ENCODE data around the gene NTF3. TPM values are rescaled to one million over a fixed set of nuclear protein-coding genes. Genes with fewer than 3 reads are reported as not detected.

Gene NTF3
- polyA plus RNA-seq, 4 donors: 3.6 to 5.5 (median 4.8) TPM

- DNase-seq (ENCODE audit: low read depth in 4 of 4, low spot score in 3 of 4): no peak
Measured at GRCh38 chr12:5430641-5431603, 986 bp upstream of the NTF3 start.

DNA sequence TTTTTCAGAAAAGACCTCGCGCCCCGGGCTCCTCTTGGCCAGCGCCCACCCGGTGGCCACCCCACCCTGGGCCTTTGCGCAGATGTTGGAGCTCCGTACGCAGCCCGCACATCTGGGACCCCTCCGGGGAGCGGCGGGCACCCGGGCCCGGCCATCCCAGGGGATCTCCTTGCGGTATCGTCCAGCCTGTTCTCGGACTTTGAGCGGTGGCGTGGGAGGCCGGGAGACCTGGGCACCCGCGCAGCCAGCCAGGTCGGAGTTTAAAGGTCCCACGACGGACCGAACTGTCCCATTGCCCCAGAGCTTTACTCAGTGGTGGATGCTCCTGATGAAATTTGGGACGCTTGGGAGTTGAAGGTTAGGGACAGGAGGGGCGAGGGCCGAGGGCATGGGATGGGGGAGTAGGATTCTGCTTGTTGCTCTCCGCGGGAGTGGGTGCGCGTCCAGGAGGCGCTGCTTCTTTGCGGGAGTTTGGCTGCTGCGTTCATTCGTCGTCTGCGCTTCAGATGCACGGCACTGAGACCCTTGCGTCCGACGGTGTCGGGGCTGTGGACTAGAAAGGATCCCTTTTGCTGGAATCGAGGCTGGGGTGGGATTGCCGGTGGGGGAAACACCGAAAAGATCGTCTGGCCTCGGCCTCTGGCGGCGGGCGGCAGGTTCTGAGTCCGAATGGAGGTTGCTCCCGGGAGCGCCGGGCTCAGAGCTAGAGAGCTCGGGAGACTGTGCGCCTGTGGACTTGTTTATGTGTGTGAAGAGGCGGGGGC lies 1.4 kb downstream of the NTF3 start:
- no peak for DNase-seq (ENCODE audit: low read depth in 4 of 4, low spot score in 3 of 4)

DNA sequence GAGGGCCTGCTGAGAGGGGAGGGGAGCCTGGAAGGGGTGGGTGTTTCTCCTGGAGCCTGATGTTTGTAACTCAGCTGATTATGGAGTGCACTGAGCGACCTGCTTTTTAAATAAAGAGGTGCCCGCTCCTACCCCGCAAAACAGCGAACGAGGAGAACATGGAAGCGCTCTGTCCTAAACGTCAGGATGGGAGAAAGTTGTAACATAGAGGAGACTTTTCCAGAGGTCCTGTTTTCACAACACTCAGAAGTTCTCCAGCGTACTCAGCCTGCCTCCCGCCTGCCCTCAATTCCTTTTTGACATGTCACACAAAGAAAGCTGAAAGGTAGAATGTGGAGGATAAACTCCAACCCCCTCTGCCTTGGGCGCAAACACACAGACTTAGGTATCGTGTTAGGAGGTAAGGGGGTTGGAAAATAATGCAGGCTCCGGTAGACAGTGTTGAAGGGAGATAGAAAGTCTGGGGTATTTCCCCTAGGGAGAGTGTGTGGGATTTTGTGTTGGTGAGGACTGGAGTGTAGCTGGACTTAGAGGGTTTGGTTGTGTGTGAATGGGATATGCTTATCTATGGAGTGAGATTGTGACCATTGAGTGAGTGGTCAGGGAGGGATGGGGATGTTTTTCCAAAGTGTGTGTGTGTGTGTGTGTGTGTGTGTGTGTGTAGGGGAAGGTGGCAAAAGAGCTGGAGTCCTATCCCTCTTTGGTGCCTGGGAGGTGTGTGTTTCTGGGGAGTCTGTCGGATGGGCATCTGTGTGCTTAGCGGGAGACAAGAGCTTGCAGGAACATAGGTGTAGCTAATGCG lies 2.1 kb downstream of the NTF3 start:
- no peak for DNase-seq (ENCODE audit: low read depth in 4 of 4, low spot score in 3 of 4)

DNA sequence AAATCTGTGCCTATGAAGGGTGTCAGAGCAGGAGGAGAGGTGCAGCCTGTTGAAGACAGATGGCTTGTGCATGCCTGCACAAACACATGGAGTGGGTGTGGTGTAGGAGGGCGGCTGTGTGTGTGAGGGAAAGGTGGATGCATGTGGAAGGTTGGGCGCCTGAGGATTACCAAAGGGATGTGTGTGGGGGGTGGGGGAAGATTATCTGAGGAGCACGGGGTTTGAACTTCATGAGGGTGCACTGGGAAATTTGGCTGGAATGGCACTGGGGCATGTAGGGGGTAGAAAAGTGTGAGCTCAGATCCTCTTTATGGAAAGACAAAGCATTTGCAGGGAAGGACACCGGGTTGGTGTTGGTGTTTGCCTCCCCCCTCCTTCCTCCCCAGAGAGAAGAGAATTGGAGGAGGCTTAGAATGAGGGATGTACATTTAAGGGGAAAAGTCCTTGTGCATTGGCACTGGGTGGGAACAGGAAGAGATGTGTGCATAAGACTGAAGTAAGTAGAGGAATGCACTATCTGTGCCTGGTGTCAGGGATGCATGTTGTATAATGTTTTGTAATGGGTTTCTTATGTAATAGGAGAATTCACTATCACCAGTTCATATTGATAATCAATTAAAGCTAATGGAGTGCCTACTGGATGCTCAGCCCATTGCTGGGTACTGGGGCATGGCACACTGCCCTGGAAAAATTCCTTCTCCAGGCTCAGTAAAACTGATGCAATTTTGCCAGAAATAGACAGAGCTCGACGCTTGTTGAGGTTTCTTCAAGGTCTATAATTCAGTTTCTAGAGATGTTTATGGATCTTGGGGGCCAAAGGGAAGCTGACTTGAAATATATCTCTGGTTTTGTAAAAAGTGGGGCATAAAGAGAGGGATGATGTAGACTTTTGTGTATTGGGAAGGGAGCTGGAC lies 3.0 kb downstream of the NTF3 start:
- DNase-seq (ENCODE audit: low read depth in 4 of 4, low spot score in 3 of 4): no peak

- DNase-seq (ENCODE audit: low read depth in 4 of 4, low spot score in 3 of 4): peak in 1 of 4 donors; percentile 63
Measured at GRCh38 chr12:5437182-5437583, 5.3 kb downstream of the NTF3 start.

DNA sequence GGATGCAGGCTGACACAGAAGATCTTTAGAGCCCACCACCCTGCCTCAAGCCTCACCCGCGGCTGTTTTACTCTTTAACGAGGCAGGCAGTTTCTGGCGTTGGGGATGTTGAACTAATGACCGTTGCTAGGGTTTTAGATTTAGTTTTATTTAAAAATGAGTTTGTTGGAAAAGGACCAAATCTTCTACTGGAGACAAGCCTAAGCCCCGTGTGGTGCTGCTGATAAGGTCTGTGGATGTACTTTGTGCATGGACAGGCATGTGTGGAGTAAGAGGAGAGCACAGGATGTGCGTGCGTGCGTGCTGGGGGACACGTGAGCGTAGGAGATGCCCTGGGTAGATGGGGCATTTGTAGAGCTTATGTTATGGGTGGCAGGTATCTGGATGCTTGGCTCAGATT lies 5.7 kb downstream of the NTF3 start:
- DNase-seq (ENCODE audit: low read depth in 4 of 4, low spot score in 3 of 4): no peak

GRCh38 chr12:5438671-5439200 lies 6.8 kb downstream of the NTF3 start:
- DNase-seq (ENCODE audit: low read depth in 4 of 4, low spot score in 3 of 4): no peak

DNA sequence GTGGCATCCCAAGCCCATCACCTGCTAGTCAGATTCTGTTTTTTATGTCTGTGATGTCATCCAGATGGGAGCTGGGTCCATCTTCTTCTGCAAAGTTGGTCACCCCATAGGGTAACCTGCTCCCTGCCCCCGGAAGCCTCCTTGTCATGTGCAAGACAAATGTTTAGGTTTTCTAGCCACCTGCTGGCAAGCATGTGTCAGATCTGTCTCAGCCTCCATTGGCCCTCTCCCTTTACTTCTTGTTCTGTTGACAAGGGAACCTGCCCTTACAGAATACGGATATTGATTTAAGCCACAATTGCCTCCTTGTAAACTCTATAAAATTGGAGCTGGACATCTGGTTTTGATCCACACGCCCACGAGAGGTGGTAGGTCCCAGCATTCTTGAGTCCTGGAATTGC lies 7.5 kb downstream of the NTF3 start:
- no peak for DNase-seq (ENCODE audit: low read depth in 4 of 4, low spot score in 3 of 4)

- no peak for DNase-seq (ENCODE audit: low read depth in 4 of 4, low spot score in 3 of 4)
Measured at GRCh38 chr12:5439788-5440300, 7.9 kb downstream of the NTF3 start.

GRCh38 chr12:5440978-5441377 lies 9.1 kb downstream of the NTF3 start:
- DNase-seq (ENCODE audit: low read depth in 4 of 4, low spot score in 3 of 4): no peak

- DNase-seq (ENCODE audit: low read depth in 4 of 4, low spot score in 3 of 4): no peak
Measured at GRCh38 chr12:5441497-5442236, 9.8 kb downstream of the NTF3 start.

DNA sequence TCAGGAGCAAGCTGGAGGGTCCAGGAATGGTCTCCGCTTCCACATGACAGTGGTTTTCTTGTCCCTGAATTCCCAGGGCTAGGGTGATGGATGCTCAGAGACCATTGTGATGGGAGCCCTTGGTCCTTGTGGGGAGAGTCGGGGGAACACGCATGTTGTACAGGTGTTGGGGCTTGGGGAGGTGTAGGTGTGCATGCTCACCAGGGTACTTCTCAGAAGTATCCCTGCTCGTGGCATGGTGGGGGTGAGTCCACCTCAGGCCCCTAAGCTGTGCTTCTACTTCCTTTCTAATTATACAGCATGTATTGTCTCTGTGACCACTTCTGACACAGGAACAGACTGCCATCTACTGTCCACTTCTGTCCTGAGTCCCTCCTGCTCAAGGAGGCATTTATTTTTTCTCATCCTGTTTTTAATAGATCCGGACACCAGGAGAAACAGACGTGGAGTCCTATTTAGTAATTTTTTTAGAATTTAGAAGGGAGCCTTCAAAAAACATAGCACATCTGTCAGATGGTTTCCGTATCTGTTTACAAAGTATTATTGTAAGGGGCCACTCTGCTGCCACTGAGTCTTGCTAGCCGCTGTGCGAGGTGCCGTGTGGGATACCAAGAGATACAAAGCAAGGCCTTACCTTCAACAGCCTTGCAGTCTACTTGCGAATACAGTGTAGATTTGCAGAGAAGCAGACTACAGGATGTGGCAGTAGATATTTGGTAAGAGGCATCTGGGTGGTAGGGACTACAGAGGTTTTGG lies 10.5 kb downstream of the NTF3 start:
- DNase-seq (ENCODE audit: low read depth in 4 of 4, low spot score in 3 of 4): no peak

GRCh38 chr12:5444520-5444919 lies 12.6 kb downstream of the NTF3 start:
- no peak for DNase-seq (ENCODE audit: low read depth in 4 of 4, low spot score in 3 of 4)

GRCh38 chr12:5447320-5447719 lies 15.4 kb downstream of the NTF3 start:
- no peak for DNase-seq (ENCODE audit: low read depth in 4 of 4, low spot score in 3 of 4)

DNA sequence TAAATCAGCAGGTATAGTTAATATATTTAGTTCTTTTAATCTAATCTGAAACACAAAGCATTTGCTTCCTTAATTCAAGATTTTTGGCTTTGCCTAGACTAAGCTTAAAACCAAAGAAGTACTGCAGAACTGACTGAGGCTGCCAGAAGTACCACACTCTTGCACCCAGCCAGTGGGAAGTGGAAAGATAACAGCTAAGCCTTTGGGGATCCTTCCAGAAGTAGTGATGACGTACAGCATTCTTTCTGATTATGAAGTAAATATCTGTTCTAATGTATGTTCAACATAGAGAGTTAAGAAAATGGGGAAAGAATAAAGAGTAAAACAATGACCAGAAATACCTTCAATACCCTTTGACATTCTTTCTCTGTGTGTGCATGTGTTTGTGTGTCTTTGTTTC lies 19.3 kb downstream of the NTF3 start:
- no peak for DNase-seq (ENCODE audit: low read depth in 4 of 4, low spot score in 3 of 4)

- DNase-seq (ENCODE audit: low read depth in 4 of 4, low spot score in 3 of 4): no peak
Measured at GRCh38 chr12:5452569-5452968, 20.7 kb downstream of the NTF3 start.

GRCh38 chr12:5453466-5453865 lies 21.6 kb downstream of the NTF3 start:
- DNase-seq (ENCODE audit: low read depth in 4 of 4, low spot score in 3 of 4): no peak

- DNase-seq (ENCODE audit: low read depth in 4 of 4, low spot score in 3 of 4): no peak
Measured at GRCh38 chr12:5455045-5455444, 23.1 kb downstream of the NTF3 start.
